ENCODE measurements around the gene POU2AF2.
"Not testable (repeated sequence)": the region's sequence is repeated elsewhere in the genome, so short reads cannot be mapped to it uniquely, and the experiment has no call there.

The POU2AF2 gene

DNA sequence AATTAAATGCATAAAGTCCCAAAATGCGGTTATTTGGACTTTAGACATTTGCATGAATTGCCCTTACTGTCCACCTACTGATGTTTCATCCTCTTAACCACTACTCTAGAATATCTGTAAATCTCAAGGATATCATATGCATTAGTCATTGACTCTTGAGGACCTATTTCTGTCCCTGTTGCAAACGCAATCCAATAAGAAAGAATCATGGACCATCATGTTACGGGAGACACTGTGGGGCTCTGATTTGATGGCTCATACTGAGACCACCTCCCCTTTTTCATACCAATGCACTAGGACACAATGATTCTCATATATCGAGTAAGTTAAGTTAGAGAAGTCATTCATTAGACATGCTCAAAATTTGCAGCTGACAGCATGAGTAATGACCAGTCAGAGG is 14.4 kb downstream of the POU2AF2 start:
- DNase-seq (ENCODE audit: low read depth): no peak

DNA sequence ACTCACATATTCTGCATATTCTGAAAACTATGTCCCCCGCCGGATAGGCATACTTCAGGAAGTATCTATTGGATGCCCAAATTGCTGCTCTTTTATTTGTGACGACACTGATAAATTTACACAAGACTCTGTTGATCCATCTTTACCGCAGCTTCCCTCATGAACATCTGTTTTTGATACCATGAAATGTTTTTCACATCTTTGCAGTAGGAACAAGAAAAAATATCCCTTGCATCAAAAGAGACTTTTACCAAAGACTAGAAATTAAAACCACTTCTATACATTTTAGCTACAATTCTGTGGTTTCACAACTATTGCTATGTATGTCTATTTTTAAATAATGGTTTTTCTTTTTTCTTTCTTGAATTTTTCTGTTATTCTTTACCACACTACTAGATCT is 15.3 kb downstream of the POU2AF2 start:
- no peak for DNase-seq (ENCODE audit: low read depth)

GRCh38 chr11:111264646-111265045 is 19.1 kb downstream of the POU2AF2 start:
- no peak for DNase-seq (ENCODE audit: low read depth)

- no peak for DNase-seq (ENCODE audit: low read depth)
These were observed 19.9 kb downstream of the POU2AF2 start for GRCh38 chr11:111265421-111265820.

DNA sequence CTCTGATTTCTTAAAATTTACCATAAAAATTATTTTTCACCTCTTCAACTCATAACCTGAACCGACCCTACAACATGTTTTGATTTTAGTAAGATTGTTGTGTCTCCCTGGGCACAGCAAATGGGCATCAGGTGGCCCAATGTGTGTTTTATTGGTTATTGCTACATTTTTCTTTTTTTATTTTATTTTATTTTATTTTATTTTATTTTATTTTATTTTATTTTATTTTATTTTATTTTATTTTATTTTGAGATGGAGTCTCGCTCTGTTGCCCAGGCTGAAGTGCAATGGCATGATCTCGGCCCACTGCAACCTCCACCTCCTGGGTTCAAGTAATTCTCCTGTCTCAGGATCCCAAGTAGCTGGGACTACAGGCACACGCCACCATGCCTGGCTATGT is 22.8 kb downstream of the POU2AF2 start:
- not testable (repeated sequence) for DNase-seq (ENCODE audit: low read depth)

GRCh38 chr11:111269146-111269868 is 23.8 kb downstream of the POU2AF2 start:
- no peak for DNase-seq (ENCODE audit: low read depth)

DNA sequence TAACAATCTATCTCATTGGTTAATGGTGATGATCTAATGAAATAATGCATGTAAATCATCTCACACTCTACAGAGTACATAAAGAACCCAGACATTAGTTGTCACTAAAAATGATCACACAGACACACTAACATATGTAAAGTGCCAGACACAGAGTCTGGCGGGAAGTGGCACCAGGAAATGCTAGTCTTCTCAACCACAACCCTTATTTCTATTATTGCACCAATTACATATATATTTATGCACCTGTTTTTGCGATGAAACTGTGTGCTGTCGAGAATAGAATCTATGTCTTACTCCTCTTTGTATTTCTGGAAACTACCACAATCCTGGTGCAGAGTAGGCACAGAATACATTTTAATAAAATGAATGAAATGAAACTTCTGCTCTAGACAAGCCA is 26.9 kb downstream of the POU2AF2 start:
- DNase-seq (ENCODE audit: low read depth): no peak

DNA sequence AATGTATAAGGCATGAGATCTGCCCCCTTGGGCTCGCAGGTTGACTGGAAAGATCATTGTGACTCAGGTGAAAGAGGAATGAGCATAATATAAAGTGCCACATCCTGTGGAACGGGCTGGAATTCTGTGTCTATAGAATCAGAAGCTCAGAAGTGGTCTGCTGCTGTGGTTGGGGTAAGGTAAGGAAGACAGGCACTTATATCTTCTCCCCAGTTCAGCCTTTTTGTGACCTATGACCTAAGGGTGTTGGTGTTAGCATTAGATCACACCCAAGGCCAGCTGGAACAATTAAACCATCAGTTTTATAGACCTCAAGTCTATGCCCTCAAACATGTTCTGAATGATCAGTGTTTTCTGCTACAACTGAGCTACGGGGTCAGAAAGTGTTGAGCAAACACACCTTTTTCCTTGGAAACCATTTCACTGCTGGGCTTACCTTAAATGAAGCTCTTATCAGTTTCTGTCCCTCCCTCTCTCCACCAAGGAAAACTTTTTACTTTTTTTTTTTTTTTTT is 37.1 kb downstream of the POU2AF2 start:
- no peak for DNase-seq (ENCODE audit: low read depth)

DNA sequence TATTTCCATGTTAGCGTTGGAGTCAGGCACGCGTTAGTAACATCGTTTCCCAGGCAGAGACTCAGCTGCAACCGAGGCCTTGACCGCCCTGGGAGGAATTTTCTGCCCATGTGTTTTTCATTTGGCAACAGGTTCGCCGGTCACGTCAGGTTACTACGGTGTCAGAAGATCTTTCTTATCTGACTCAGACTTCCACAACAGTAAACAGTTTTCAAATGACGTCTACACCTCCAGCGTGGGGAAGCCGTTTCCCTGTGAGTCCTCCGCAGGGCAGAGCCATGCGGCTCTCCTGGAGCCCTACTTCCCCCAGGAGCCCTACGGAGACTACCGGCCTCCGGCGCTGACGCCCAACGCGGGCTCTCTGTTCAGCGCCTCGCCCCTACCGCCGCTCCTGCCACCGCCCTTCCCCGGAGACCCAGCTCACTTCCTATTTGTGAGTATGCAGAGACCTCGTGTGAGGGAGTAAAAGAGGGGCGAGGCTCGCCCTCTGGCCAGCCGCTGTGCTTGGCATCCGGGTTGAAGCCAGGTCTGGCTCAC is 38.5 kb downstream of the POU2AF2 start:
- no peak for DNase-seq (ENCODE audit: low read depth)

DNA sequence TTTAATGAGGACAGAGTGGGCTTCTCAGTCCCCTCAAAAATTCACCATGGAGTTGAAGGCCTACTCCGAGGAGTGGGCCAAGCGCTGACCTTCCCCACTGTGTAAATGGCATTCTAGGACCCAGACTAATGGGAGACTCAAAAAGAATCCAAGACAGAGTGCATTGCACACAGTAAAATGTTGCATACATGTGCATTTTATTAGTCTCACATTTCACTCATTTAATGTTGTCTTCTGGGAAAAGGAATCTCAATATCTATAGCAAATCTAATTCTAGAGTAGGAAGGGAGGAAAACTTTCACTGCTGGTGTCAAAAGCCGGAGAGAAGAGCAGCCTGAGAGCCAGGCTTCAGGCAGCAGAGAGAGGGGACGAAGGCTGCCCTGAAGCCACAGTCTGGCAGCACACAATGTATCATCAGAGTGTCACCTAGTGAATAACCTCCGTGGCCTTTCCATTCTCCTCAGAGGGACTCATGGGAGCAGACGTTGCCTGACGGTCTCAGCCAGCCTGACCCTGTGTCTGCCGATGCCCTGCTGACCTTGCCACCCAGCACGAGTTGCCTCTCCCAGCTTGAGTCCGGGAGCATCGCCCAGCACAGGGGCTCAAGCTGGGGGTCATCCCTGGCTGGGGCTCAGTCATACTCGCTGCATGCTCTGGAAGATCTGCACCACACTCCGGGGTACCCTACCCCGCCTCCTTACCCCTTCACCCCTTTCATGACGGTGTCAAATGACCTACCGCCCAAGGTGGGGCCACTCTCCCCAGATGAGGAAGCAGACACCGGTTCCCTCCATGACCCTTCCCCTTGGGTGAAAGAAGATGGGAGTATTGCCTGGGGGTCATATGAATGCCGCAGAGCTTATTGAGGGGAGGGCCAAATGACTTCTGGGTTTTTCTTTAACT is 39.9 kb downstream of the POU2AF2 start:
- DNase-seq (ENCODE audit: low read depth): no peak

- DNase-seq (ENCODE audit: low read depth): no peak
These were observed 46.2 kb downstream of the POU2AF2 start for GRCh38 chr11:111291764-111292163.

DNA sequence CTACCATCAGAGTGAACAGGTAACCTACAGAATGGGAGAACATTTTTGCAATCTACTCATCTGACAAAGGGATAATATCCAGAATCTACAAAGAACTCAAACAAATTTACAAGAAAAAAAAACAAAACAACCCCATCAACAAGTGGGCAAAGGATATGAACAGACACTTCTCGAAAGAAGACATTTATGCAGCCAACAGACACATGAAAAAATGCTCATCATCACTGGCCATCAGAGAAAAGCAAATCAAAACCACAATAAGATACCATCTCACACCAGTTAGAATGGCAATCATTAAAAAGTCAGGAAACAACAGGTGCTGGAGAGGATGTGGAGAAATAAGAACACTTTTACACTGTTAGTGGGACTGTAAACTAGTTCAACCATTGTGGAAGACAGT is 46.9 kb downstream of the POU2AF2 start:
- not testable (repeated sequence) for DNase-seq (ENCODE audit: low read depth)

DNA sequence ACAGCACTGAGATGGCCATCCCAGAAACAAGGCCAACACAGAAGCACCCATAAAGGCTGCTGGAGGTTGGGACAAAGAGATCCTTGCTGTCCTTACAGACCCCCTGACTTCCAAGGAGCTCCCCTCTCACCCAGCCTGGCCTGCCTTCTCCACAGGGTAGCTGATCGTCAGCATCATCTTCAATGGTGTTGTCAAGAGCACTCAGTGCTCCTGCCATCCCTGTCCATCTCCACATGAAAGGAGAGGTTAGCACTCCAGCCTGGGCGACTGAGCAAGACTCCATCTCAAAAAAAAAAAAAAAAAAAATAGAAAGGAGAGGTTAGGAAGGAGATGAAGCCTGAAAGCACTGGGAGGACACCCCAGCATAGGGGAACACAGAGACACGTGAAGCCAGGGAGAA is 50.7 kb downstream of the POU2AF2 start:
- DNase-seq (ENCODE audit: low read depth): no peak

GRCh38 chr11:111297696-111298095 is 52.2 kb downstream of the POU2AF2 start:
- no peak for DNase-seq (ENCODE audit: low read depth)

DNA sequence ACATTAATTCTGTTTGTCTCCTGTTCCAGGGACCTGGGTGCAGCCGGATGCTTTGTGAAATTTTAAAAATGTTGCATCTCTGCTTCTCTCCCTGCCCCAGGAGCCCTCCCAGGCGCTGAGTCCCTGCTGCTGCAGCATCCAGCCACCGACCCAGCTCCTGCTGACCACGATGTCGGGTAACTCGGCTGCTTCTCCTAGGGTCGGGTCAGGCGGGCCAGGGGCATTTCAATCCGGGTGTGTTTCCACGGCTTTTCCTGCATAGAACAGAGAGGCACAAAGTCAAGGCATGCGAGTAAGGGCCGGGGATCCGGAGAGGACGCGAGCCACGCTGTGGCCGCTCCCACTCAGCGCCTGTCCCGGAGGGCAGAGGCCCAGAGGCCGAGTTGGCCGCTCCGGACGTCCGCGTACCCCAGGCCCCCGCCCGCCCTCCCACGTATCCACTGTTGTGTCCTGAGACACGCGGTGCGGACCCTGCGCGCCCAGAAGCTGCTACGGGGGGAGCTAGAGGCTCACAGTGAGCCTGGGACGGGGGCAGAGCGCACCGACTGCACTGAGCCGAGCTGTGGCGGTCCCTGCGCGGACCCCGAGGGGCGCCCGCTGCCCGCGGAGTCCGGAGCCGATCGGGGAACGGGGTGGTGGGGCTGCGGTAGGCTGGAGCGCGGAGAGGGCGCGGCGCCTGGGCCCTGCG is 53.0 kb downstream of the POU2AF2 start, which contains the start of gene POU2AF3:
Gene POU2AF3, plus strand, starts transcription at position 134 of the 688 bp plus-strand sequence. Its CDS starts 36 bp downstream, at position 170.
- no peak for DNase-seq (ENCODE audit: low read depth)

- no peak for DNase-seq (ENCODE audit: low read depth)
These were observed 53.8 kb downstream of the POU2AF2 start for GRCh38 chr11:111299101-111300026.

DNA sequence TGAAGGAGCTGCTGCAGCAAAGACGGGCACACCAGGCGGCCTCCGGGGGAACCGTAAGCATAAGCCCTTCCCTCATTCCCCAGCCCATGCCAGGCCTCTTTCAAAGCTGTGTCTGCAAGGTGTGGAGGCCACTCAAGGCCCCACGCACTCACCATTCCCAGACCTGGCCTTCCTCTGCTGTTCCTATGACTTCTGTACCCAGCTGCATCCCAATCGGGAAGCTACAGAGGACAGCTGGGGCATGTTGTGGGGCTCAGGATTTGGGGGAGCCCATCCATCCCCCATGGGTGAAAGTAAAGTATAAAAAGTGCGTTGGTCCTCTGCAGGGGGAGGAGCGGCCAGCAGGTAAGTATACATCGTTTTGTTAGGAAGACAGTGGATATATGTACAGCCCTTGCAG is 55.0 kb downstream of the POU2AF2 start:
- DNase-seq (ENCODE audit: low read depth): no peak

DNA sequence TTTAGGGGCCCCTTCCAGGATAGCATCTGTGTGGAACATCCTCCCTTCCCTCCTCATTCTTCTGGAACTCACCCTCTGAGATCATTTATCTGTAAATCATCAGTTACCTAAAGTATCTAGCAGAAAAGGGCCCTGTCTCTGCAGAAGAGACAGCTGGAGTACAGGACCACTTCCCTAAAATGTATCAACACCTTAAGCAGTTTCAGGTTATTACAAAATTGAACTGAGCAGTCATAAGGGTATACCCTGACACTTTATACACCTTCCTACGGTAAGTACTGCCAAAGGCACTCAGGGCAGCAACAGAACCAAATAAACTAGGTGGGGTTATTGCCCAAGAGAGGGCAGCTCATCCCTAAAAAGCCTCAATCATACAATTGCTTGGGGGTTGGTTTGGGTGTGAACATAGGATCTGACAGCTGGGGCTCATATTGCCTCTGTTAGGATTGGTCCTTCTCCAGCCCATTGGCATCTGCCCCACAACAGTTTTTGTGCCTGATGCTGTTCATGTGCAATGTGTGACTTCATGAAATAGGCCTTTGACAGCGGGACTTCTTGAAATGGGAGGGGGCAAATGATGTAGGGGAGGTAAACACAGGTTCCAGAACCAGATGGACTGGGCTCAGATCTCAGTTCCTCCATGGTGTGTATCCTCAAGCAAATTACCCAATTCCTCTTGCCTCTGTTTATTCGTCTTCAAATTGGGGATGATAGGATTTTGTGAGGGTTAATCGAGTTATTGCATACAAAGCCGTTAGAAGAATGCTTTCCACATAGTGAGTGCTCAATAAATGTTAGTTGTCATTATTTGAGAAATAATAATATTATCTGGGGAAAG is 55.7 kb downstream of the POU2AF2 start:
- no peak for DNase-seq (ENCODE audit: low read depth)

- DNase-seq (ENCODE audit: low read depth): no peak
These were observed 56.3 kb downstream of the POU2AF2 start for GRCh38 chr11:111301842-111302118.

- DNase-seq (ENCODE audit: low read depth): no peak
These were observed 56.8 kb downstream of the POU2AF2 start for GRCh38 chr11:111302298-111302697.

Measured in stimulated activated CD8-positive, alpha-beta memory T cell treated with anti-CD3 and anti-CD28 coated beads, Interleukin-15, amount 100 ng/mL, for 1 hour (primary cell).